Measurements from ENCODE around the gene IFRD1. TPM values are rescaled to one million over a fixed set of nuclear protein-coding genes. Genes with fewer than 3 reads are reported as not detected.

The IFRD1 gene
- total RNA-seq, 1 experiment from 2014 or later = 116 TPM

DNA sequence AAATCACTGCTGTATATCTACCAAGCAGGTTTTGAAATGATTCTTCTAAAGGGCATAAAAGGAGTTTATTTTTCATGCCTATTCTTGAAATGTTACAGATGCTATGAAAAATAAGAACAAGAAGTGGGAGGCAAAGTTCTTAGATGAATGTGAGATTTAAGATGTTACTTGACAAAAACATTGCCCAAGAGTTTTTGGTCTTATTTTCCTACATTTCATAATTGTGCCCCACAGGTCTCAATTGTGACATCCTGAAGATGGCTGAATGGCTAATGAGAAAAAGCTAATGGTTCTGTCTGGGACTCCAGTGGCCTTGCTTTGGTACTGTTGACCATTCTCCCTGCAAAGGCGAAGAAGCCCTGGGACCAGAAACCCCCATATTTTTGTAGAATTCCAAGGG lies 43.0 kb upstream of the IFRD1 start:
- no peak for TF ChIP-seq CTCF (IDR thresholded peaks at IDR 0.05; ENCODE audit: unreplicated experiment)
- Mint-ChIP-seq H3K36me3 (ENCODE audit: insufficient read depth, unreplicated experiment) (no peaks in the 10 kb centered on the region), H3K4me3 (ENCODE audit: unreplicated experiment) (no peak overlapping the region), H3K27ac (ENCODE audit: low read depth, unreplicated experiment) (no peak overlapping the region), H3K9me3 (ENCODE audit: unreplicated experiment) (no peaks in the 10 kb centered on the region), H3K4me1 (ENCODE audit: insufficient read depth, unreplicated experiment) (peaks cover 12% of the 10 kb centered on the region), H3K27me3 (ENCODE audit: insufficient read depth, unreplicated experiment) (no peaks in the 10 kb centered on the region)
- no peak for DNase-seq (ENCODE audit: unreplicated experiment)
- intact Hi-C loops (cut with micrococcal nuclease) = no loop called here
- ChIA-PET POLR2A (interaction anchor here (0.6 kb wide), 1 partner anchor 19 kb away, joined by 3 read pairs; no protein-coding TSS in a partner anchor), CTCF (interaction anchor here (1.2 to 2.0 kb wide), 3 partner anchors 12 to 665 kb away, joined by 3 to 12 read pairs (median 5); no protein-coding TSS in a partner anchor)
- BruUV-seq (replicated peaks) = no TSS peak

DNA sequence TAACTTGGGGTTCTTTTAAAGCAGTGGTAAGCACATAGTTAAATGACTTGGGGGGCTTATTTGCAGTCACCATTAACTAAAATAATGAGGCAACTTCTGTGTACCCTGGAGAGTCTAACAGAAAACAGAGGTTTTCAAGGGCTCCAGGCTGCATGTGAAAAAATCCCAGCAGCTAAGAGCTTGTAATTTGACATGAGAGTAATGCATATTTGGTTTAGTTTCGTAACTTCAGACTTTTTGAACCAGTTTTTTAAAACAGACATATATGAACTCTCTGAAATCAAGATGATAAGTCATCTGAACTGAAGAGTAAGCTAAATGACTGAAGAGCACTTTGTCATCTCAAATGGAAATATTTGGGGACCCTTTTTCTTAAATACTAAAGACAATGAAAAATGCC lies 40.2 kb upstream of the IFRD1 start:
- TF ChIP-seq CTCF (IDR thresholded peaks at IDR 0.05; ENCODE audit: unreplicated experiment) = no peak
- Mint-ChIP-seq H3K36me3 (ENCODE audit: insufficient read depth, unreplicated experiment) (no peaks in the 10 kb centered on the region), H3K27ac (ENCODE audit: low read depth, unreplicated experiment) (no peak overlapping the region), H3K27me3 (ENCODE audit: insufficient read depth, unreplicated experiment) (no peaks in the 10 kb centered on the region), H3K4me1 (ENCODE audit: insufficient read depth, unreplicated experiment) (peaks cover 12% of the 10 kb centered on the region), H3K9me3 (ENCODE audit: unreplicated experiment) (no peaks in the 10 kb centered on the region), H3K4me3 (ENCODE audit: unreplicated experiment) (no peak overlapping the region)
- POLR2A ChIA-PET = interaction anchor here (1.1 to 1.7 kb wide), 4 partner anchors 11 to 205 kb away, joined by 4 to 8 read pairs (median 8); partner anchors contain the start of genes DOCK4 and IFRD1
- BruUV-seq (replicated peaks) = no TSS peak
- DNase-seq (ENCODE audit: unreplicated experiment) = peak; percentile 49
- CTCF ChIA-PET = interaction anchor here (0.6 to 2.7 kb wide), 17 partner anchors 9 to 698 kb away, joined by 3 to 14 read pairs (median 4); no protein-coding TSS in a partner anchor
- intact Hi-C loops (cut with micrococcal nuclease) = loop anchor here (2.0 to 10.0 kb wide), 3 partner anchors 485 to 668 kb away; no protein-coding TSS in a partner anchor

GRCh38 chr7:112411186-112411795 lies 39.0 kb upstream of the IFRD1 start:
- intact Hi-C loops (cut with micrococcal nuclease) = loop anchor here (2.0 to 10.0 kb wide), 3 partner anchors 486 to 669 kb away; no protein-coding TSS in a partner anchor
- no peaks in the 10 kb centered on the region for H3K36me3 Mint-ChIP-seq (ENCODE audit: insufficient read depth, unreplicated experiment)
- CTCF ChIA-PET = interaction anchor here (0.5 to 2.3 kb wide), 16 partner anchors 9 to 669 kb away, joined by 3 to 14 read pairs (median 4); no protein-coding TSS in a partner anchor
- no peaks in the 10 kb centered on the region for H3K27me3 Mint-ChIP-seq (ENCODE audit: insufficient read depth, unreplicated experiment)
- BruUV-seq (replicated peaks) = no TSS peak
- H3K4me1 Mint-ChIP-seq (ENCODE audit: insufficient read depth, unreplicated experiment) = peaks cover 12% of the 10 kb centered on the region
- H3K9me3 Mint-ChIP-seq (ENCODE audit: unreplicated experiment) = no peaks in the 10 kb centered on the region
- H3K27ac Mint-ChIP-seq (ENCODE audit: low read depth, unreplicated experiment) = no peak overlapping the region
- POLR2A ChIA-PET = interaction anchor here (0.6 to 1.7 kb wide), 2 partner anchors 23 to 40 kb away, joined by 5 to 8 read pairs; partner anchors contain the start of gene IFRD1
- H3K4me3 Mint-ChIP-seq (ENCODE audit: unreplicated experiment) = no peak overlapping the region
- TF ChIP-seq CTCF (IDR thresholded peaks at IDR 0.05; ENCODE audit: unreplicated experiment) = peak; percentile 51
- peak; percentile 34 for DNase-seq (ENCODE audit: unreplicated experiment)

DNA sequence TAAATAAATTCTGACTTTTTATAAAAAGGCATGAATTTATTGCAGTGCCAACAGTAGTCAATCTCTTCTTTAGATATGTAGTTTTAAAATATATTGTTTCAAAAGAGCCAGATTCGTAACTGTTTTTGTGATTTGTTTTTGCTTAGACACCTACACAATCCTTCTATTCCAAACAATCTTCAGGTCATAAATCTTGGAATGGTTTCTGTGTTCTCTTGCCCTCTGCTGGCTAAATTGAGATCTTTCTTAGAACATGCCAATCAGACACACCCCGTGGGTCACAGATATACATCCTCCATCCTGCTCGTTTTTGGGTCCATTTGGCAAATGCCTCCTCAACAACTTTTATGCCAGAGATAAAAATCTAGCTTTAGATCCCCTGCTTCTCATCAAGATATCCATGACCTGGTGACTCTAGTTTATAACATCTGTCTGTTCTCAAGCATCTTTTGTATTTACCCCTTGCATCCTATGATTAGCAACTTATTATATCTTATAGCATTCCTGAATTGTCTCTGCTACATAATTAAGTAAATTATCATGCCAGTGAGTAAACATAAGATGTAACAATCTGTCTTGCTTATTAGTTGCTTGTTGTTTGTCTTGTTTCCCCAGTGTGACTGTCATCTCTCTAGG lies 35.3 kb upstream of the IFRD1 start:
- peaks cover 6% of the 10 kb centered on the region for H3K9me3 Mint-ChIP-seq (ENCODE audit: unreplicated experiment)
- ChIA-PET POLR2A (interaction anchor here (0.6 to 2.4 kb wide), 4 partner anchors 14 to 663 kb away, joined by 3 to 10 read pairs (median 3); partner anchors contain the start of gene IFRD1), CTCF (interaction anchor here (0.6 to 3.4 kb wide), 17 partner anchors 14 to 674 kb away, joined by 3 to 21 read pairs (median 4); no protein-coding TSS in a partner anchor)
- no peaks in the 10 kb centered on the region for H3K27me3 Mint-ChIP-seq (ENCODE audit: insufficient read depth, unreplicated experiment)
- H3K27ac Mint-ChIP-seq (ENCODE audit: low read depth, unreplicated experiment) = no peak overlapping the region
- H3K4me3 Mint-ChIP-seq (ENCODE audit: unreplicated experiment) = no peak overlapping the region
- DNase-seq (ENCODE audit: unreplicated experiment) = peak; percentile 64
- H3K36me3 Mint-ChIP-seq (ENCODE audit: insufficient read depth, unreplicated experiment) = peaks cover 5% of the 10 kb centered on the region
- BruUV-seq (replicated peaks) = no TSS peak
- intact Hi-C loops (cut with micrococcal nuclease) = loop anchor here (1.0 to 10.0 kb wide), 7 partner anchors 35 to 673 kb away; partner anchors contain the start of genes DOCK4, IFRD1 and ZNF277
- peaks cover 9% of the 10 kb centered on the region for H3K4me1 Mint-ChIP-seq (ENCODE audit: insufficient read depth, unreplicated experiment)
- TF ChIP-seq CTCF (IDR thresholded peaks at IDR 0.05; ENCODE audit: unreplicated experiment) = peak; percentile 54
